ENCODE results near the gene UBE2L3.
"Not testable (repeated sequence)": the region's sequence is repeated elsewhere in the genome, so short reads cannot be mapped to it uniquely, and the experiment has no call there.

UBE2L3 gene

DNA sequence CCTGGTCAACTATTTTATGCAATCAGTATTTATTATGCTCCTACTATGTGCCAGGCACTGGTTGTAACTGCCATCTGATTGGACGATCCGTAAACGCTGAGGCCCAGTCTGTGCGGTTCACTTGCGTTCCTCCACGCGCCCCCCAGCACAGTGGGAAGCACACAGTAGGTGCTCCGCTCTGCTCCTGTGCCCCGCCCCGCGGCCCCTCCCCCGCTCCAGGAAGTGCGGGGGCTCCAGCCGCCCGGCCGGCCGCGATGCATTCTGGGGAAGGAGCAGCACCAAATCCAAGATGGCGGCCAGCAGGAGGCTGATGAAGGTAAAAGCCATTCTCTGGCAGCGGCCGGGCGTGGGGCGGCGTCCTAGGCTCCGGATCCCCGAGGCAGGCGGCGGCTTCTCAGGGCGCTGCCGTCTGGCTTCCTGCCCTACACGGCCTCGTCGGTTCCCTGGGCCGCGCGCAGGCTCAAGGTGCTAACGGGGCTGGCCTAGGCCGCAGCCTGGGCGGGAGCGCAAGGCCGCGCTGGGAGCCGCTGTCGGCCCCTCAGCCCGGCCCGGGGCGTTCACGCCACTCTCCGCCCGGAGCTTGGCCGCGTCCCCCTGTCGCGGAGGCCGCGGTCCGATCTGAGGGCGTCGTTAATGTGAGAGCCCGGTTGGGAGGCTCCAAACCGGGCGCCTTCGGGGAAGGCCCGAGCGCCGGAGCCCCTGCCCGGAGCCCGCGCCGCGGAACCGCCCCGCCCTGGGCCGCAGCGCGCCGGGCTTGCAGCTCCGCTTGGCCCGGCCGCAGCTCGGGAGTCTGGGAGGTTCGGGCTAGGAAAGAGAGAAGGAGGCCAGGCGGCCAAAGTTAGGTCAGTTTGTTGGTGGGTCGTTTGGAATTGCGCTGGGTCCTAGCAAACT is at the start of gene UBE2L3:
Gene UBE2L3 (plus strand): TSS at position 259 of the 891 bp plus-strand sequence. CDS start 31 bp downstream, at position 290.
- no peak for TF ChIP-seq CTCF (IDR thresholded peaks at IDR 0.05; ENCODE audit: control insufficient read depth, extremely low read depth, insufficient read depth)
- no peak for DNase-seq (ENCODE audit: low read depth)
- peak within 1 kb of the TSS; percentile 89 for H3K4me3 ChIP-seq (ENCODE audit: low read depth, low read length)

- DNase-seq (ENCODE audit: low read depth); H3K4me3 ChIP-seq (ENCODE audit: low read depth, low read length): not testable (repeated sequence)
Observed at GRCh38 chr22:21526705-21527500, 40.6 kb upstream of the UBE2L3 start.

- H3K4me3 ChIP-seq (ENCODE audit: low read depth, low read length); DNase-seq (ENCODE audit: low read depth): not testable (repeated sequence)
Observed at GRCh38 chr22:21531525-21531924, 36.0 kb upstream of the UBE2L3 start.

- not testable (repeated sequence) for H3K4me3 ChIP-seq (ENCODE audit: low read depth, low read length); DNase-seq (ENCODE audit: low read depth)
Observed at GRCh38 chr22:21532863-21533648, 34.5 kb upstream of the UBE2L3 start.

DNA sequence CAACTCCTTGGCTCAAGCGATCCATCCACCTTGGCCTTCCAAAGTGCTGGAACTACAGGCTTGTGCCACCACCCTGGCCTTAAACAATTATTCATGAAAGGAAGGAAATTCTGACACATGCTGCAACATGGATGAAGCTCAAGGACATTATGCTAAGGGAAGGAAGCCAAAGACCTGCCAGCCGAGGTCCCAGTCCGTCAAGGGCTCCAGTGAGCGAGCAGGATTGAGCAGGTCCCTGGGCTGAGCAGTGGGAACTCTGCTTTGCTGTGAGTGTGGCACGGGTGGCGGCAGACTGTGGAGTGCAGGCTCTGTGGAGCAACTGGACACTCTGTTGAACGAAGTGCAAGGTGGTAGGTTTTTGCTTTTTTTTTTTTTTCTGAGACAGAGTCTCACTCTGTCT is 27.7 kb upstream of the UBE2L3 start:
- DNase-seq (ENCODE audit: low read depth); H3K4me3 ChIP-seq (ENCODE audit: low read depth, low read length): not testable (repeated sequence)

GRCh38 chr22:21544432-21545322 is 22.8 kb upstream of the UBE2L3 start:
- H3K4me3 ChIP-seq (ENCODE audit: low read depth, low read length); DNase-seq (ENCODE audit: low read depth): not testable (repeated sequence)

- not testable (repeated sequence) for DNase-seq (ENCODE audit: low read depth); H3K4me3 ChIP-seq (ENCODE audit: low read depth, low read length)
Observed at GRCh38 chr22:21549558-21549957, 18.0 kb upstream of the UBE2L3 start.

DNA sequence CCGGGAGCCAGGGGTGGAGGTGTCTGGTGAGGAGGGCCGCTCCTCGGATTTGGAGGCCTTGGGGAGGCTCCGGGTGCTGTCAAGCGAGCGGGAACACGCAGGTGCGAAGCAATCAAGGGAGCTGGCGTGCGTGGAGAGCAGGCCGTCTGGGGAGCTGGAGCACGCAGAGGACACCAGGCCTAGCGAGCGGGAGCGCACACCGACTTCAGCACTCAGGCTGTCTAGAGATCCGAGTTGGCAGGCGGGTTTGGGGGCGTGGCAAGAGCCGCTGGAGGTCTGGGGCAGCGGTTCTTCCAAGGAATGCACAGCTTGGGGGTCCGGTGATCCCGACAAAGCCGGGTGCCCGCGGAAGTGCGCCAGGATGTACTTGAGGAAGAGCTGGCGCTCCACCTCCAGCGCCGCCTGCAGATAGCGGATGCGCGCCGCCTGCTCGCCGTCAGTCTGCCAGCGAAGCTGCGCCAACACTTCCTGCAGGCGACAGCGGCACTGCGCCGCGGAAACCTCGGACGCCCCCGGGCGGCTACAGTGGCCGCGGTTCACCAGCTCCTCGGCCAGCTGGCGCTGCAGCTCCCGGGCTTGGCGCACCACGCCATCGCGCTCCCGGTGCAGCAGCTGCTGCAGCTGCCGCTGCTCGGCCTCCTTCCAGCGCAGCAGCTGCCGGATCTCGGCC is 17.4 kb upstream of the UBE2L3 start:
- H3K4me3 ChIP-seq (ENCODE audit: low read depth, low read length); DNase-seq (ENCODE audit: low read depth): not testable (repeated sequence)

DNA sequence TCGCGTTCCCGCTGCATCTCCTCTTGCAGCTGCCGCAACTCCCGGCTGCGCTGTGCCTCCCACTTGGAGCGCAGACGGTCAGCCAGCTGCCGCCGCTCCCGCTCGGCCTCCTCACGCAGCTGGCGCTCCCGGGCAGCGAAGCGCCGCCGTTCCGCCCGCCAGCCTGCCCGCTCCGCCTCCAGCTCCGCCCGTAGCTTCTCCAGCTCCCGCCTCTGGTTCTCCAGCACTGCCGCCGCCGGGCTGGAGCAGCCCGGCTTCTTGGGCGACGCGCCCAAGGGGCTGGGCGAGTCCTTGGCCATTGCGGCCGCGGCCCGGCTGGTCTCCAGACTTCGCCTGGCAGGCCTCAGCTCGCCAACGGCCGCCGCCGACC is 16.9 kb upstream of the UBE2L3 start:
- not testable (repeated sequence) for H3K4me3 ChIP-seq (ENCODE audit: low read depth, low read length)

DNA sequence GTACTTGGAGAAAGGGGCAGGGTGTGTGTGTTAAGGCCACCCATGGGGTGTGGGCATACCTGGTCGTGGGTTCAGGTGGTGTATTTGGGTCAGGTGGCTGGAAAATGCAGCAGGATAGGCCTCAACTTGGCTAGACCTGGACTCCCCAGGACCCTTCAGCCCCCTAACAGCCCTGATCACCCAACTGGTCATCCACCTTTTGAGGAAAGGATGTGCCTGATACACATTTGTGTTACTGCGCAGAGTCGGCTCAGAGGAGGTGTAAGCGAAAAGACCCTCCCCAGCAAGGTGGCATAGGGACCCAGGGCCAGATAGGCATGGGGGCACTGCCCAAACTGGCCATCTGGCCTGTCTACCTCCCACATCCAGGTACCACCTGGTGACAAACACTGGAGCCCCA is 16.2 kb upstream of the UBE2L3 start, which contains the start of gene RIMBP3C:
Gene RIMBP3C (minus strand): TSS at position 101 of the 400 bp plus-strand sequence. CDS start 485 bp downstream, outside the sequence.
- DNase-seq (ENCODE audit: low read depth); H3K4me3 ChIP-seq (ENCODE audit: low read depth, low read length): not testable (repeated sequence)

More for the DNA sequence above, 16.9 kb upstream of the UBE2L3 start:
- DNase-seq (ENCODE audit: low read depth) = not testable (repeated sequence)

DNA sequence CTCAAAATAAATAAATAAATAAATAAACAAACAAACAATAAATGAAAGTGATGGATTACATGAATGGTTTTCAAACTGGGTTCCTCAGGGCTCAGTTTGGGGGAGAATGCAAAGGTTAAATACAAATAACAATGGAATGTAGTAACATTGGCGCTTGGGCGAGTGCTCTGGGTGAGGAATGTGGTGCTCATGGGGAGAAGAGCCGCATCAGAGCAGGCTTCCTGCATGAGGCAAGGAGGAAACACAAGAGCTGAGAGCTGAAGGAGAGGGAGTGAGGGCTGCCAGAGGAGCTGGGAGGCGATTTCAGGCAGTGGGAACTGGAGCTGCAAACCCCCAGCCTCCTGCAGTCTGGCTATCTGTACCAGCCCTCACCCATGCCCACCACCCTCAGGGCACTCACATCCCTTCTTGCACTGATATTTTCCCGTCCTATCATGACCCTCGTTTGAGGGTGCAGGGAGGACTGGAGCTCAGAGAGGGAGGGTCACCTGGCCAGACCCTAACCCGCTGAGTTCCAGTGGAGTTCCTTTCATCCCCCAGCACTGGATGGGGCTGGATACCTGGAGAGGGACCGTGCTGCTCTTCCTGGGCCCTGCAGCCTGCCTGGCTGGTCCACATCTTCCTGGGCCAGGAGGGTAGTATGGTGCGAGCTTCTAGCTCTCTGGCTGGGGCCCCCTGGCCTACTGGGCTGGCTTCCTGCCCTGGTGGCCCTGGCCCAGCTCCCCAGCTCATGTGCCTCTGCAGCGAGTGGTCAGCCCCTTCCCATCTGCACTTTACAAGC is 8.0 kb upstream of the UBE2L3 start:
- H3K4me3 ChIP-seq (ENCODE audit: low read depth, low read length); DNase-seq (ENCODE audit: low read depth): not testable (repeated sequence)

- not testable (repeated sequence) for H3K4me3 ChIP-seq (ENCODE audit: low read depth, low read length); DNase-seq (ENCODE audit: low read depth)
Observed at GRCh38 chr22:21560657-21561056, 6.9 kb upstream of the UBE2L3 start.
